Subcutaneous abdominal adipose tissue (tissue), 5 donors: Measurements from ENCODE around the gene OPCML.

ENCODE experiments used
- H3K27ac ChIP-seq: one replicate; pipeline ENCODE4 v1.7.0; 2013; ENCODE audit warnings: low read depth, mild to moderate bottlenecking, inconsistent platforms, low read length, moderate library complexity
- H3K27me3 ChIP-seq, 5 donors: one replicate each; pipeline ENCODE4 v1.7.0; 2013; ENCODE audit warnings: low read length in 5 of 5, inconsistent platforms in 1 of 5; ENCODE audit not compliant: control insufficient read depth in 5 of 5, insufficient read depth in 4 of 5
- H3K36me3 ChIP-seq, 5 donors: one replicate each; pipeline ENCODE4 v1.7.0; 2013; ENCODE audit warnings: low read length in 5 of 5; ENCODE audit not compliant: control insufficient read depth in 5 of 5, insufficient read depth in 5 of 5
- H3K4me1 ChIP-seq, 5 donors: one replicate each; pipeline ENCODE4 v1.7.0; 2013; ENCODE audit warnings: low read length in 5 of 5, mild to moderate bottlenecking in 3 of 5, moderate library complexity in 1 of 5; ENCODE audit not compliant: control insufficient read depth in 5 of 5, insufficient read depth in 5 of 5
- H3K4me3 ChIP-seq, 5 donors: one replicate each; pipeline ENCODE4 v1.7.0; 2013; ENCODE audit warnings: low read length in 5 of 5, low read depth in 1 of 5
- H3K9ac ChIP-seq, 5 donors: one replicate each; pipeline ENCODE4 v1.7.0; 2013; ENCODE audit warnings: low read length in 5 of 5, mild to moderate bottlenecking in 4 of 5, moderate library complexity in 3 of 5
- H3K9me3 ChIP-seq, 5 donors: one replicate each; pipeline ENCODE4 v1.7.0; 2013; ENCODE audit warnings: low read length in 5 of 5; ENCODE audit not compliant: control insufficient read depth in 5 of 5
- donor health status: healthy.
- donor health status: healthy.
- donor health status: healthy.
- donor health status: healthy.
- donor health status: healthy.

Gene OPCML

DNA sequence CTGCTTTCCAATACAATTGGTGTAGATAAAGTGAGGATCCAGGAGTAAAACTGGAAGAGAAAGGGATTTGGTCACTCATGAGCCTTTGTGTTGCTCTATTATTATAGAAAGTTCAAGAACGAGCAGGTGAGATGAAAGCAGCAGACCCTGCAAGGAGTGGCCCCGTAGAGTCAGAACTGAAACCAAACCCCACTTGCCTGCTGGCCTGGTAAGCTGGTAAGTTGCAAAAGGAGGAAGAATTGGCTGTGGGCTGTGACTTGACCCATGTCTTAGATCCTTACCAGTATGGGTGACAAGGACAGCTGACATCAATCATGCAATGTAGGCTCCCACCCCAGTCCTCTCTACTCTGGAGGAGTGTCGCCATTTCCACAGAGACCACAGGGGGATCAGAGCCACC lies 201.3 kb downstream of the OPCML start:
- no peaks in the 10 kb centered on the region for H3K4me1 ChIP-seq
- H3K9ac ChIP-seq, result no peak overlapping the region
- H3K36me3 ChIP-seq, result no peaks in the 10 kb centered on the region
- H3K27me3 ChIP-seq, result no peaks in the 10 kb centered on the region
- H3K4me3 ChIP-seq, result no peak overlapping the region
- H3K27ac ChIP-seq, result no peak overlapping the region
- H3K9me3 ChIP-seq, result peaks cover 0 to 9% (median 4%) of the 10 kb centered on the region in 5 donors

DNA sequence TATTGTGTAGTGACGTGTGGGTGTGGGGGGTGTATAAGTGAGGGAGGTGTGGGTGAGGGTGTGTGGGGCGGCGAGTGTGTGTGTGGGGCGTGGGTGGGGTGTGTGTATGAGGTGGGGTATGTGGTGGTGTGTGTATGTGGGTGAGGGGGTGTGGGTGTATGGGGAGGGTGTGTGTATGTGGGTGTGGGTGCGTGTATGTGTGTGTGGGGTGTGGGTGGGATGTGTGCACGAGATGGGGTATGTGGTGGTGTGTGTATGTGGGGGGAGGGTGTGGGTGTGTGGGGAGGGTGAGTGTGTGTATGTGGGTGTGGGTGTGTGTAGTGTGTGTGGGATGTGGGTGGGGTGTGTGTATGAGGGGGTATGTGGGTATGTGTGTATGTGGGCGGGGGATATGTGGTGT lies 205.5 kb downstream of the OPCML start:
- no peak overlapping the region for H3K4me3 ChIP-seq
- no peaks in the 10 kb centered on the region for H3K4me1 ChIP-seq
- no peaks in the 10 kb centered on the region for H3K9me3 ChIP-seq
- H3K36me3 ChIP-seq, result no peaks in the 10 kb centered on the region
- no peak overlapping the region for H3K27ac ChIP-seq
- H3K27me3 ChIP-seq, result peaks cover 0 to 4% (median 0%) of the 10 kb centered on the region in 5 donors
- H3K9ac ChIP-seq, result no peak overlapping the region

DNA sequence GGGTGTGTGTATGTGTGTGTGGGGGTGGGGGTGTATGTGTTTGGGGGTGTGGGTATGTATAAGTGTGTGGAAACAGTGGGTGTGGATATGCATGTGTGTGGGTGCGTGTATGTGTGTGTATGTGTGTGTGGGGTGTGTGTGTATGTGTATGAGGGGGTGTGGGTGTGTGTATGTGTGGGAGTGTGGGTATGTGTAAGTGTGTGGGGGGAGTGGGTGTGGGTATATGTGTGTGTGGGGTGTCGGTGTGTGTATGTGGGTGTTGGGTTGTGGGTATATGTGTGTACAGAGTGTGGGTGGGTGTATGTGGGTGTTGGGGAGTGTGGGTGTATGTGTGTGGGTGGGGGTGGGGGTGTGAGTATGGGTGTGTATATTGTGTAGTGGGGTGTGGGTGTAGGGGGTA lies 206.0 kb downstream of the OPCML start:
- H3K4me3 ChIP-seq, result no peak overlapping the region
- no peaks in the 10 kb centered on the region for H3K9me3 ChIP-seq
- no peak overlapping the region for H3K9ac ChIP-seq
- no peak overlapping the region for H3K27ac ChIP-seq
- peaks cover 0 to 4% (median 0%) of the 10 kb centered on the region in 5 donors for H3K27me3 ChIP-seq
- no peaks in the 10 kb centered on the region for H3K4me1 ChIP-seq
- no peaks in the 10 kb centered on the region for H3K36me3 ChIP-seq

DNA sequence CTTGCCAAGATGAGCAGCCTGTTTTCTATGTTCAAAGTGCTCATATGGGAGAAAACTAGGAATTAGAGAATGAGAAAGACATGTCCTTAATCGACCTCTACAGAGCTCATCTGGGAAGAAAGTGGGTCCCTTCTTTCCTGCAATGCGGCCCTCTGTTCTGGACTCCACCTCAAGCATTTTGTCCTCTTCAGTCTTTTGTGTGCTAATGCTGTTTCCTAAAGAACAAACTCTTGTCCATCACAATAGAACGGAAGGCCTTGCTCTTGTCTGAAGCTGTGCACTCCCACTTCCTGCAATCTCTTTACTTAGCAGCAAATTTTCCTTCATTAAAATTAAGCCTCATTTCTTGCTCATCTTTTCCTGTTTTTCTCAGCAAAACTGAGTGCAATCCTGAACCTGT lies 206.6 kb downstream of the OPCML start:
- Histone ChIP-seq H3K27ac (no peak overlapping the region), H3K27me3 (peaks cover 0 to 4% (median 0%) of the 10 kb centered on the region in 5 donors), H3K9ac (no peak overlapping the region), H3K4me3 (no peak overlapping the region), H3K4me1 (no peaks in the 10 kb centered on the region), H3K9me3 (no peaks in the 10 kb centered on the region), H3K36me3 (no peaks in the 10 kb centered on the region)

GRCh38 chr11:133323354-133323753 lies 208.9 kb downstream of the OPCML start:
- Histone ChIP-seq H3K27me3 (peaks cover 0 to 4% (median 0%) of the 10 kb centered on the region in 5 donors), H3K9me3 (no peaks in the 10 kb centered on the region), H3K4me3 (no peak overlapping the region), H3K9ac (no peak overlapping the region), H3K4me1 (no peaks in the 10 kb centered on the region), H3K36me3 (no peaks in the 10 kb centered on the region), H3K27ac (no peak overlapping the region)

GRCh38 chr11:133318221-133318620 lies 214.1 kb downstream of the OPCML start:
- H3K9me3 ChIP-seq, result no peaks in the 10 kb centered on the region
- H3K4me3 ChIP-seq, result no peak overlapping the region
- H3K36me3 ChIP-seq, result no peaks in the 10 kb centered on the region
- H3K9ac ChIP-seq, result no peak overlapping the region
- H3K27ac ChIP-seq, result no peak overlapping the region
- H3K4me1 ChIP-seq, result no peaks in the 10 kb centered on the region
- H3K27me3 ChIP-seq, result no peaks in the 10 kb centered on the region

DNA sequence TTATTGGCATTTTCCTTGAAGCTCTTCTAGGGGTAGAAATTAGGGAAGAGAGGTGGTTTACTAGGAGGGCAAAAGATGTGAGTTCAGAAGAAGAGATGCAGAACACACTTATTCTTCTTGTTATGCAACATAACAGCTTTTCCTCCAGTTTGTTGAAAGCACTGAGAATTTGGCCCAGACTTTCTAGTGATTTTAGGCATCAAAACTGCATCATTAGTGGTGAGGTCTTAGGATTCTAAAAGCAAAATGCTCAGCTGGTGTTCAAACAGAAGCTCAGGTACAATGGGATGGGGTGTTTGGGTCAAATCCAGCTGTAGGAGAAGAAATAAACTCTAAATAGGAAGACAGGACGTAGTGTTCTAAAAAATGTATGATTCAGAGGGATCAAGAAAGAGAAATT lies 221.1 kb downstream of the OPCML start:
- Histone ChIP-seq H3K9ac (no peak overlapping the region), H3K36me3 (no peaks in the 10 kb centered on the region), H3K4me1 (no peaks in the 10 kb centered on the region), H3K27ac (no peak overlapping the region), H3K4me3 (no peak overlapping the region), H3K9me3 (peaks cover 0 to 7% (median 0%) of the 10 kb centered on the region in 5 donors), H3K27me3 (no peaks in the 10 kb centered on the region)

DNA sequence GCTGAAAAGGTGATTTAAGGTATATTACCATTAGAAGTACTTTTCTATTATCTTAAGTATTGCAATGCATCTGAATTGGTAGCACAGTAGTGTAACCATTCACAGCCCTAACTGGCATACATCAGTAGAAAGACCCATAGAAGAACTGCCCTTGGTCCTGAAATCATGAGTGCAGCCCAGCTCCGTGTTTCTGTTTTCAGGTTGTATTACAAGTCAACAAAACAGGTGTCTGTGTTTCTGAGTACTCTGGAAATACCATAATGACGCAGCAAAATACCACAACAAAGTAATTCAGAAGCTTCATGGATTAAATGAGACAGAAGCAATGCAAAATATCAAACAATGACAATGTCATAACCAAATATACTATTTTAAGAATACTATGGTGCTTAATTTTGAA lies 226.3 kb downstream of the OPCML start:
- Histone ChIP-seq H3K9me3 (peaks cover 0 to 7% (median 0%) of the 10 kb centered on the region in 5 donors), H3K4me1 (no peaks in the 10 kb centered on the region), H3K36me3 (no peaks in the 10 kb centered on the region), H3K4me3 (no peak overlapping the region), H3K27ac (no peak overlapping the region), H3K27me3 (no peaks in the 10 kb centered on the region), H3K9ac (no peak overlapping the region)

DNA sequence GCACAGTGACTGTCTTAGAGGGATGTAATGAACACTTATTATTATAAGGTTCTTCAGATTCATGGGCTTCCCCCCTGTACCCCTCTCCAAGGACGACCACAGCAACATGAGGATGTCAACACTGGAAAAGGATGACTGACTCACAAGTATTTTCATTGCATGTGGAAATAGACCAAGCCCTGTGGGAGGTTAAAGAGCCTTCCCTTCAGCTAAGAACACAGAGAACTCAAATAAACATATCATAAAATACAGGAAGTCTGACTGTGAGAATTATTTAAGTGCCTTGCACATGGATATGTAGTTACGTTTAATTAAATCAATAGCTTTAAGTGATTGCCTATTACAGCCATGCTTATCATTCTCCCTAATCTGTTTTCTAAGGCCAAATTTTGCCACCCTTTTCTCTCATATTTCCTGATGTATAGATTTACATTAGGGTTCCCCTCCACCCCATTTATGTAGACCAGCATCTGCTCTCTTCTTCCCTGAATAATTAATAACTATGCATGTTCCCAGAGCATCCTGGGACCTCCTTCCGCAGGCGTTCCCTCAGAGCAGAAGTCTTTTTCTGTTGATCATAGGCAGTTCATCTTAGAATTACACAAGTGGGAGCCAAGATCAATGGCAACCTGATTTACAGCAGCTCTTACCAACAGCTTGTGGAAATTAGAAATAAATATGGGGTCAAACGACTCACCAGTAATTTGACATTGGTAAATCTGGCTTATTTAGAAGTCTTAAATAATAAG lies 226.9 kb downstream of the OPCML start:
- Histone ChIP-seq H3K9ac (no peak overlapping the region), H3K4me3 (no peak overlapping the region), H3K9me3 (peaks cover 0 to 7% (median 0%) of the 10 kb centered on the region in 5 donors), H3K36me3 (no peaks in the 10 kb centered on the region), H3K27me3 (no peaks in the 10 kb centered on the region), H3K4me1 (no peaks in the 10 kb centered on the region), H3K27ac (no peak overlapping the region)

- Histone ChIP-seq H3K36me3 (no peaks in the 10 kb centered on the region), H3K4me3 (no peak overlapping the region), H3K9me3 (peaks cover 0 to 2% (median 0%) of the 10 kb centered on the region in 5 donors), H3K9ac (no peak overlapping the region), H3K27ac (no peak overlapping the region), H3K27me3 (no peaks in the 10 kb centered on the region), H3K4me1 (no peaks in the 10 kb centered on the region)
These were observed 229.0 kb downstream of the OPCML start for GRCh38 chr11:133303262-133303661.
